GM18867 (cell line): Measurements from ENCODE around the gene CD79B.
A peak's percentile ranks its signal among the peaks of the same experiment; 100 is the strongest.
"Not testable (repeated sequence)": the region's sequence is repeated elsewhere in the genome, so short reads cannot be mapped to it uniquely, and the experiment has no call there.

Source experiments
- ATAC-seq: cut with Tn5 transposase; IDR thresholded peaks from one replicate; pipeline ENCODE4 v1.9.1; 2021; ENCODE audit warnings: mild to moderate bottlenecking, moderate library complexity; ENCODE audit not compliant: unreplicated experiment

Gene CD79B

DNA sequence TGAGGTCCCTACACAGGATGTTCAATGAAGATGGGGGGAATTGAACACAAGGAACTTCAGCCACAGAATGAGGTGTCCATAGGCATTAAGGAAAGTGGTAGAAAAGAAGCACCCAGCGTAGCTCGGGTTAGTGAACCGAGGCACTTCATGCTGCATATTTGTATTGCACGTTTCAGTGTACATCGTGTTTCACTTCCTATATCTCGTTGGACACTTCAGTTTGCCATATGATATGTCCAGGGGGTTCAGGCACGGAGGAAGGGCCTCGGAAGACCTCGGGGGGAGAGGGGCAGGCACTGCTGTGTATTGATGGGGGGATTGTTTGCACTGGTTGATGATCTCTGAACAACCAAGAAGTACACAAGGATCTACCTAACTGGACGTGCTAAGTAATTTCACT is 16.4 kb downstream of the CD79B start:
- peak; percentile 52 for ATAC-seq

- no peak for ATAC-seq
Observed at GRCh38 chr17:63914471-63914870, 17.7 kb downstream of the CD79B start.

- no peak for ATAC-seq
Observed at GRCh38 chr17:63911657-63912100, 20.5 kb downstream of the CD79B start.

DNA sequence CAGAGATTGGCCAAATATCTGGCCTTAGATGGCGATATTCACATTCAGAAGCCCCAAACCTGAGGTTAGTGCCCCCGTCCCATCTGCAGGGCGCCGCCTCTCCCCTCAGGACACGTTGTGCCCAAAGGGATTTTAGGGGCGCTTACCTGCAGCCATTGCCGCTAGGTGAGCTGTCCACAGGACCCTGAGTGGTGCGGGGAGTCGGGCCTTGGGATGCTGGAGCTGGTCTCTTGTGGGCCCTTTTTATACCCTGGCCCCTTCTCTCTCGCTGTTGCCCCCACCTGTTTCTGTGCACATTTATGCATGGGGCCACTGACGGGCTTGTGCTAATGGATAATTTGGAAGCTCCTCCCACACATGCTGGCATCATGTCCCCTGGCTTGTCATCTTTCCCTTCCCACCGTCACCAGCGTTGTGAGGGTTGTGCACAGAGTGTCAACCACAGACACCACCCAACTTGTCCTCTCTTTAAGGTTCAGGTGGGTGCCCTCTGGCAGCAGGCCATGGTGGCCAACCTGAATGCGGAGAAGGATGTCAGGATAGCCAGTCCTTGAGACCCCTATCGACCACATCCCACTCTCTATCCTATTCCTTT is 21.0 kb downstream of the CD79B start, which contains the start of gene CSHL1:
TSS of gene CSHL1 (minus strand) at position 218 of the 595 bp plus-strand sequence. CDS start at position 156, 62 bp downstream.
- ATAC-seq, result no peak

- ATAC-seq, result no peak
Observed at GRCh38 chr17:63910096-63910495, 22.0 kb downstream of the CD79B start.

- ATAC-seq, result not testable (repeated sequence)
Observed at GRCh38 chr17:63909586-63909985, 22.5 kb downstream of the CD79B start.

DNA sequence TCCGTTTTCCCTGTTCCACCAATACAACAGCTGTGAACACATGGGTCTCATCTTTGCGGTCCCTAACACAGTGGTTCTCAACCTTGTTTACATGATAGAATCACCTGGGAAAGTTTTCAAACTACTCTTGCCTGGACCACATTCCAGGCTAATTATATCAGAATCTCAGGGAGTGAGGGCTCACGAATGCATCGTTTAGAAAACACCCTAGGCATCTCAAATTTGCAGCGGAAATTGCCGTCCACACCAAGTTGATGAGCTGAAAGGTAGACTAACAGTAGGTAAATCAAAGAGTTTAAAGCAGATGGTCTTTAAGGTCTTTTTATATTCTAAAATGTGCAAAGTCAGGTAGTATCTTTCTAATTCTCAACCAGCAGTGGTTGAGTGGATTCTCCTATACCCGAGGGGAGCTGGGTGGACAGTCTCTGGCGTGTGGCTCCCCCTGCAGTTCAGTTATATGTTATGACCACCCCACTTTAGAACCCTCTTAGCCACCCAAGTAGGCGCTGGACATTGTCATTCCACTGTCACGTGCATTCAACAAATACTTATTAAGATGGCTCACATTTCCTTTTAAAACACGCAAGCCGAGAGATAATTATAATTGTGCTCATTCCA is 24.9 kb downstream of the CD79B start:
- peak; percentile 52 for ATAC-seq

GRCh38 chr17:63904796-63905195 is 27.3 kb downstream of the CD79B start:
- not testable (repeated sequence) for ATAC-seq

DNA sequence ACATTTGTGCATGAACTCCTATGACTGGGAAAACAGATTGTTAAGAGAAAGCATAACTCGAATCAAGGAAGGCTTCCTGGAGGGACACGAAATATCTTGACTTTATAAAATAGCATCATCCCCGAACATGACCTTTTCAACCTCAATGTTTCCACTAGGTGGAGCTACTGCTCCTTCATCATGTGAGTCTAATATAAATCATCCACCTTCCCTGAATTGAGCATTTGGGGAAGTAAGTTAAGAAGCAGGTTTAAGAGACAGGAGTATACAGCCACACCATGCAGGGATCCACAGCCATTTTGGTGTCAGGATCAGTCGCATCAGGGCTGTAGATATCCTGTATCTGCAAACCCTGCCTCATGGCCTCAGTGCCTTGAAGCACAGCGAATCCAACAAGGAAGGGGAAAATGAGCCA is 28.3 kb downstream of the CD79B start:
- not testable (repeated sequence) for ATAC-seq

DNA sequence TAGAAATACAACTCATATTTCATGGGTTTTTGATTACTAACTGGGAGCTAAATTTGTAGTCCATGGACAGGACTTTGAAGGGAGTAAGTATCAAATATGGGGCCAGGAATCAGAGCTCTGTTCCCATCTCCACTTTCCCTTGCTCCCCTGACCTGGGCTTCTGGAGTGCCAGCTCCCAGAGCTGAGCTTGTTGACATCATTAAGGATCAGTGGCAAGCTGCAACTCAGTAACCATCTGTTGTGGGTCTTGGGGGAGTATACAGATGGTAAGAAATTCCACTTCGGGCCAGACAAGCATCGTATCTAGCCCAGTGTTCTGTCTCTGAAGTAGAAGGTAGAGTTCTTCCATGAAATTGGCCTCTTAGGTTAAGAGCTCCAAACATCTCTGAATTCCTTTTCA is 30.2 kb downstream of the CD79B start:
- not testable (repeated sequence) for ATAC-seq

DNA sequence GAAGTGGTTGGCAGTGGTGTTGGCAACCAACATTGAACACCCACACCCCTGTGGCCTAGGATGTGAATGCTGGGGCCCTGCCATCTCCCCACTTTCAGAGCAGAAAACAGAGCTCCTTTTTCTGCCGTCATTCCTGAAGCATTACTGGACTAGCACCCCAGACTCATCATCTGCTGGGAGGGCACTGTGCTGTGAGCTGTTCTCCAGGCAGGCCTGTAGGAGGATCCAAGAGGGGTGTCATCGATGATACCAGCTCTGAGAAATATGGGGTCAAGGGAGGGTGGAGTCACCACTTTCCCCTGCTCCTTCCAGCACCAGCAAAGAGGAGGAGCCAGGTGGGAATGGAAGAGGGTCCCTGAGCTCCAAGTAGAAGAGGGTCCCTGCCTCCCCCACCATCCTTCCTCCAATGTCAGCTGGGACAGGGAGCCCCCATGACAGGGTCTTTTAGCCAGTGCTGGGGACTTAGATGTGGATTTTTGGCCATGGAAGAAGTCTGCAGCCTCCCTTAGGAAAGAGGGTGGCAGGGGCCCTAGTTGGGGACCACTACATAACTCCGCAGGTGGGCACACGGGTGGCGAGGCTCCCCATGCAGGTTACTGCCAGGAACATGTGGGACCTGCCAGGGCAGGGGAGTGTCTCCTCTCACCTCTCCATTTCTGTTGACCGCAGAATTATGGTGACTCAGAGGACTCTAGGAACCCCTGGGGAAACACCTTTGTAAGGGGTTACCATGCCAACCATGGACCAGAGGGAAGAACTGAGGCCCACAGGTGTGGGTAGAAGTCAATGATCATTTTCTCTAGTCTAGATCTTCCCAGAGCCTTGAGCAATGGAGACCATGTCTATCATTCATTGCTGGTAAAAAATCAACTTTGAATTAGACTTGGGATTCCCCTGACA is 33.0 kb downstream of the CD79B start:
- ATAC-seq, result not testable (repeated sequence)

DNA sequence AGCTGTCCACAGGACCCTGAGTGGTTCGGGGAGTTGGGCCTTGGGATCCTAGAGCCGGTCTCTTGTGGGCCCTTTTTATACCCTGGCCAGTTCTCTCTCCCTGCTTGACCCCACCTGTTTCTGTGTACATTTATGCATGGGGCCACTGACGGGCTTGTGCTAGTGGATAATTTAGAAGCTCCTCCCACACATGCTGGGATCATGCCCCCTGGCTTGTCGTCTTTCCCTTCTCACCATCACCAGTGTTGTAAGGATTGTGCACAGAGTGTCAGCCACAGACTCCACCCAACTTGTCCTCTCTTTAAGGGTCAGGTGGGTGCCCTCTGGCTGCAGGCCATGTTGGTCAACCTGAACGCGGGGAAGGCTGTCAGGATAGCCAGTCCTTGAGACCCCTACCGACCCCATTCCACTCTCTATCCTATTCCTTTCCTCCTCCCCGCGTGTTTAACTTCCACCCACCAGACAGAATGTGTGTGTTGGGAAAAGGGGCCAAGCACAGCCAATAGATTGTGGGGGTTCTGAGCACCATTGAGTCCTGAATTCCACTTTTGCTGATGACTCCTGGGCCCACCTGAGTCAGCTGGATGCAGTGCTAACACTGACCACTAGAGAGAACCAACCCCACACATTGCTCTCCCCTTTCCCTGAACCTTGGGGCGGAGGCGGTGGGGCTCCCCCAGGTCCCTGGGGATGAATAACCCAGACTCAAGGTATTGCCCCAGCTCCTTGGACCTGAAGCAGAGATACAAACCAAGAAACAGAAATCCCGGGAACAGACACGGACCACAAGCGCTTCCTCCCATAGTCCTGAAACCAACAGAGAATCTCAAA is 35.4 kb downstream of the CD79B start, which contains the start of gene CSH1:
TSS of gene CSH1 (minus strand) at position 51 of the 831 bp plus-strand sequence. CDS start 63 bp downstream, outside the sequence.
- ATAC-seq, result not testable (repeated sequence)

DNA sequence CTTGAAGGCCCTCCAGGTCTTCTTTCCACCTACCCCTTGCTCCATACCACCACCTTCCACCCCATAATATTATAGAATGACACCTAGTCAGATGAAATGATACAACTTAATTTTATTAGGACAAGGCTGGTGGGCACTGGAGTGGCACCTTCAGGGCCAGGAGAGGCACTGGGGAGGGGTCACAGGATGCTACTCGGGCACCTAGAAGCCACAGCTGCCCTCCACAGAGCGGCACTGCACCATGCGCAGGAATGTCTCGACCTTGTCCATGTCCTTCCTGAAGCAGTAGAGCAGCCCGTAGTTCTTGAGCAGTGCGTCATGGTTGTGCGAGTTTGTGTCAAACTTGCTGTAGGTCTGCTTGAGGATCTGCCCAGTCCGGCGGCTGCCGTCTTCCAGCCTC is 37.3 kb downstream of the CD79B start:
- not testable (repeated sequence) for ATAC-seq

GRCh38 chr17:63894021-63894420 is 38.1 kb downstream of the CD79B start:
- ATAC-seq, result not testable (repeated sequence)

DNA sequence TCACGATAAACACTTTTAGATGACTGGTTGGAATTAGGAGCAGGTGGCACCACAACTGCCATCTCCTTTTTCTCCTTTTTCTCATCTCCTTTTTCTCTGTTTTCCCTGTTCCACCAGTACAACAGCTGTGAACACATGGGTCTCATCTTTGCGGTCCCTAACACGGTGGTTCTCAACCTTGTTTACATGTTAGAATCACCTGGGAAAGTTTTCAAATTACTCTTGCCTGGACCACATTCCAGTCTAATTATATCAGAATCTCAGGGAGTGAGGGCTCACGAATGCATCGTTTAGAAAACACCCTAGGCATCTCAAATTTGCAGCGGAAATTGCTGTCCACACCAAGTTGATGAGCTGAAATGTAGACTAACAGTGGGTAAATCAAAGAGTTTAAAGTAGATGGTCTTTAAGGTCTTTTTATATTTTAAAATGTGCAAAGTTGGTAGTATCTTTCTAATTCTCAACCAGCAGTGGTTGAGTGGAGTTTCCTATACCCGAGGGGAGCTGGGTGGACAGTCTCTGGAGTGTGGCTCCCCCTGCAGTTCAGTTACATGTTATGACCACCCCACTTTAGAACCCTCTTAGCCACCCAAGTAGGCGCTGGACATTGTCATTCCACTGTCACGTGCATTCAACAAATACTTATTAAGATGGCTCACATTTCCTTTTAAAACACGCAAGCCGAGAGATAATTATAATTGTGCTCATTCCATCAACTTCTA is 39.7 kb downstream of the CD79B start:
- not testable (repeated sequence) for ATAC-seq

GRCh38 chr17:63889026-63889848 is 42.9 kb downstream of the CD79B start:
- not testable (repeated sequence) for ATAC-seq

- ATAC-seq, result not testable (repeated sequence)
Observed at GRCh38 chr17:63885119-63885518, 47.0 kb downstream of the CD79B start.

- not testable (repeated sequence) for ATAC-seq
Observed at GRCh38 chr17:63882626-63883126, 49.5 kb downstream of the CD79B start.
